A375 (cell line): ENCODE measurements around the gene DACT2. TPM values are rescaled to one million over a fixed set of nuclear protein-coding genes. Genes with fewer than 3 reads are reported as not detected.

Source experiments
- total RNA-seq: library from RNA; depleted of rRNA; stranded (reverse); fragments of >200 nt; shearing (Covaris generic); gene quantifications from 2 replicates; pipeline ENCODE4 v1.2.3, GENCODE V29; 2014; rRNA removed

DACT2 gene
- not detected in 2 replicates for total RNA-seq

GRCh38 chr6:168319279-168320111 lies at the start of gene DACT2:
Gene DACT2 (minus strand): TSS chr6:168319777. CDS start chr6:168319633, 144 bp downstream.

Other genes starting within 250 kb of the DACT2 start
- gene FRMD1, start 240.6 kb downstream of the DACT2 start, total RNA-seq = not detected in 2 replicates
- not detected in 2 replicates for gene SMOC2, start 121.4 kb upstream of the DACT2 start, total RNA-seq